GM13977 (cell line): ENCODE results near the gene SPATA13.

Experiments
- DNase-seq: peaks from one replicate; pipeline ENCODE4 v3.0.0; 2012; ENCODE audit warnings: low spot score
- CTCF ChIP-seq: IDR thresholded peaks from 2 replicates; pipeline ENCODE4 v1.5.1; 2012; ENCODE audit warnings: mild to moderate bottlenecking, control low read depth; ENCODE audit not compliant: insufficient read depth; ENCODE audit errors: extremely low read depth, missing control alignments
- in situ Hi-C: fragments of 300-500 bp; cut with MboI; formaldehyde crosslinking; loops from one replicate; pipeline ENCODE4 v1.12.0; 2022; ENCODE audit warnings: low sequenced_read_pairs, low pct_unique_long_range_greater_than_20kb, mixed read lengths, inconsistent platforms; ENCODE audit not compliant: unreplicated experiment

Gene SPATA13

GRCh38 chr13:24267274-24267673, 106.8 kb downstream of the SPATA13 start:
- no peak for TF ChIP-seq CTCF
- no peak for DNase-seq
- in situ Hi-C loops, result no loop called here

- in situ Hi-C loops, result no loop called here
- no peak for DNase-seq
- no peak for TF ChIP-seq CTCF
These were observed 107.3 kb downstream of the SPATA13 start for GRCh38 chr13:24267801-24268200.

- in situ Hi-C loops, result no loop called here
- TF ChIP-seq CTCF, result no peak
- DNase-seq, result no peak
These were observed 109.3 kb downstream of the SPATA13 start for GRCh38 chr13:24269821-24270220.

GRCh38 chr13:24270639-24271141, 110.2 kb downstream of the SPATA13 start:
- peak; percentile 51 for DNase-seq
- in situ Hi-C loops, result no loop called here
- peak; percentile 10 for TF ChIP-seq CTCF

GRCh38 chr13:24271231-24271600, 110.7 kb downstream of the SPATA13 start:
- DNase-seq, result no peak
- TF ChIP-seq CTCF, result no peak
- in situ Hi-C loops, result no loop called here

GRCh38 chr13:24271601-24272451, 111.3 kb downstream of the SPATA13 start:
- peak; percentile 68 for DNase-seq
- in situ Hi-C loops, result no loop called here
- no peak for TF ChIP-seq CTCF
